Measurements from ENCODE around the gene PDE4D.

GRCh38 chr5:59037941-59038797 lies 855.4 kb downstream of the PDE4D start:
- TF ChIP-seq CTCF (conservative IDR thresholded peaks at IDR 0.05; ENCODE audit: low read depth, low read length) (no peak), POLR2A (IDR thresholded peaks at IDR 0.05; ENCODE audit: low read depth, low read length) (no peak), USF2 (IDR thresholded peaks at IDR 0.05; ENCODE audit: low read depth, low read length) (no peak), CEBPB (IDR thresholded peaks at IDR 0.05; ENCODE audit: low read depth, low read length) (no peak), NFE2L2 (IDR thresholded peaks at IDR 0.05; ENCODE audit: low read depth, low read length) (no peak), FOS (IDR thresholded peaks at IDR 0.05; ENCODE audit: low read depth, low read length) (no peak), CHD1 (IDR thresholded peaks at IDR 0.05; ENCODE audit: low read depth, low read length) (no peak), RAD21 (IDR thresholded peaks at IDR 0.05; ENCODE audit: low read length) (no peak), BHLHE40 (IDR thresholded peaks at IDR 0.05; ENCODE audit: low read depth, low read length) (no peak), MXI1 (IDR thresholded peaks at IDR 0.05; ENCODE audit: borderline replicate concordance, low read depth, low read length) (no peak), ELK1 (IDR thresholded peaks at IDR 0.05; ENCODE audit: borderline replicate concordance, low read depth, low read length) (no peak), MAFK (IDR thresholded peaks at IDR 0.05; ENCODE audit: low read depth, low read length) (no peak), SMC3 (IDR thresholded peaks at IDR 0.05; ENCODE audit: low read depth, low read length) (no peak), RCOR1 (IDR thresholded peaks at IDR 0.05; ENCODE audit: insufficient replicate concordance, low read length) (no peak)

Data from IMR-90 (cell line).